ENCODE data around the gene MEGF9.
A peak's percentile ranks its signal among the peaks of the same experiment; 100 is the strongest.

DNA sequence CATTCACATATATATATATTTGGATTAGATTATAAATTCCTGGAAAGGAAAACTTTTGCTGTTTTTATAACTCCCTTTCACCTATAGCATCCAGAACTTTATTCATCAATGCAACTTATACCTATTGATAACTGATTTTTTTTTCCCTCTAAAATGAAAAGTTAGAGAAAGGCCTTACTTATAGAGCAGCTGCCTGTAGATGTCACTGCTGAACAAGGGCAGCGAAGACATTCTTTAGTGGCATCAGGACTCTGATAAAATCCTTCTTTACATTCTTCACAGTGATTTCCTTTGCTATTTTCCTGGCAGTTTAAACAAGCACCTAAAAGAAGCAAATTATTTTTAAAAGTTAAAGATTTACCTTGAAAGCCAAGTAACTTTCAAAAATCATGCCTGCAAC lies 102.1 kb downstream of the MEGF9 start:
- TF ChIP-seq EZH2phosphoT487 (IDR thresholded peaks at IDR 0.05; ENCODE audit: borderline replicate concordance, low read length): no peak
- peak; percentile 36 for TF ChIP-seq CTCF (IDR thresholded peaks at IDR 0.05; ENCODE audit: low read depth, low read length, poor library complexity, severe bottlenecking)

All from DOHH2 (cell line).